SW 1271 (cell line): ENCODE data around the gene PNPLA6.

Source experiments
- DNase-seq, 2 experiments: peaks; one replicate each; lab custom pipeline; 2025; lab: John Stamatoyannopoulos, UW

Gene PNPLA6

GRCh38 chr19:7535047-7535997 is at the start of gene PNPLA6:
Gene PNPLA6, plus strand, starts transcription at chr19:7535717. Its CDS starts 72 bp downstream, at chr19:7535789.
- DNase-seq: peak; percentile 82 to 83

- no peak for DNase-seq
These were observed 48.6 kb upstream of the PNPLA6 start for GRCh38 chr19:7486923-7487322.

GRCh38 chr19:7488736-7489353 is 46.7 kb upstream of the PNPLA6 start, which contains the start of gene PEX11G:
Gene PEX11G, minus strand, starts transcription at chr19:7489035. Its CDS starts 25 bp downstream, at chr19:7489010.
- peak; percentile 62 to 83 for DNase-seq

GRCh38 chr19:7489609-7490044 is 45.9 kb upstream of the PNPLA6 start:
- DNase-seq: no peak

- no peak for DNase-seq
These were observed 43.4 kb upstream of the PNPLA6 start for GRCh38 chr19:7492142-7492541.

GRCh38 chr19:7492558-7492957 is 43.0 kb upstream of the PNPLA6 start:
- DNase-seq: no peak

GRCh38 chr19:7494416-7495098 is 41.0 kb upstream of the PNPLA6 start:
- no peak for DNase-seq

GRCh38 chr19:7497292-7497691 is 38.2 kb upstream of the PNPLA6 start:
- no peak for DNase-seq

- peak in 1 of 2 experiments; percentile 27 for DNase-seq
These were observed 34.6 kb upstream of the PNPLA6 start for GRCh38 chr19:7500811-7501450.

GRCh38 chr19:7502552-7502951 is 33.0 kb upstream of the PNPLA6 start:
- DNase-seq: no peak

GRCh38 chr19:7504684-7505083 is 30.8 kb upstream of the PNPLA6 start:
- DNase-seq: no peak

- no peak for DNase-seq
These were observed 30.2 kb upstream of the PNPLA6 start for GRCh38 chr19:7505288-7505681.

- DNase-seq: no peak
These were observed 29.7 kb upstream of the PNPLA6 start for GRCh38 chr19:7505682-7506384.

GRCh38 chr19:7506385-7507328 is 28.9 kb upstream of the PNPLA6 start:
- DNase-seq: peak; percentile 50 to 59

- DNase-seq: peak; percentile 65 to 81
These were observed 27.6 kb upstream of the PNPLA6 start for GRCh38 chr19:7507884-7508283.

GRCh38 chr19:7509625-7510024 is 25.9 kb upstream of the PNPLA6 start:
- DNase-seq: no peak

- DNase-seq: no peak
These were observed 23.1 kb upstream of the PNPLA6 start for GRCh38 chr19:7512400-7512851.

GRCh38 chr19:7513809-7514642 is 21.5 kb upstream of the PNPLA6 start:
- DNase-seq: no peak

- no peak for DNase-seq
These were observed 20.3 kb upstream of the PNPLA6 start for GRCh38 chr19:7515110-7515644.
